ENCODE results near the gene BOD1L1.

BOD1L1 gene

DNA sequence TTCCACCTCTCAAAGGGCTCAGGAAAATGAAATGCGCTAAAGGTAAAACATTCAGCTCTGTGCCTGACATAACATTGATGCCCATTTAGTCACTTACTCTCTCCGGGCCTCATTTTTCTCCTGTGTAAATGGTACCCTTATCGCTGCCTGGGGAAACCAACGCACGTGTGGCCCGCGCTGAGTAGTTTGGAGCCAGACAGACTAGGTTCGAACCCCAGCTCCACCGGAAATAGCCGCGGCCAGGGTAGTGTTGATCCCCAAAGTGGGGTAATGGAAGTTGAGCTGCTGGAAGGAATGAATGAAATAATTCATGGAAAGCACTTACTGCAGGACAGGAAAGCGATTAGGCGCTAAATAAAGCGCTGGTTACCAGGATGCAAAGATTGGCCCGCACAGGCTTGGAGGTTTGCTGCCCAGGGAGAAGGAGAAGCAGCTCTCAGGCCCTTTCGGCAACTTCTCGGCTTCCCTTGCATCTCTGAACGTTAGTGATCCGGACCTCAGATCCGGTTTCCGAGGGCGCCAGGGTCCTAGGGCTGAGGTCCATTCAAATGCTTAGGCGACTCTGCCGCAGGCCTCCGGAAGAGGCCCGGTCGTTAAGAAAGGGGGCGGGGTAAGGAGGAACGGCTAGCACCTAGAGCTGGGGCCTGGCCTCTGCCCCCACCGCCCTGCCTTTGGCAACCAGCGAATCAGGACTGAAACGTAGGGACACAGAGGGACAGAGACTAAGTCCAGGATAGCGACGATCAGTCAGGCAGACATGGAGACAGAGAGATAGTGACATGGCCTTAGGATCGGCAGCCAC lies 96.5 kb downstream of the BOD1L1 start:
- TF ChIP-seq USF1 (IDR thresholded peaks at IDR 0.05) (no peak), FOXM1 (IDR thresholded peaks at IDR 0.05; ENCODE audit: borderline replicate concordance, low read depth) (no peak), YY1 (IDR thresholded peaks at IDR 0.05; ENCODE audit: low read depth) (no peak), TEAD4 (IDR thresholded peaks at IDR 0.05) (no peak), EP300 (IDR thresholded peaks at IDR 0.05; ENCODE audit: borderline replicate concordance) (no peak), ZBTB7A (IDR thresholded peaks at IDR 0.05; ENCODE audit: low read depth) (no peak), EGR1 (IDR thresholded peaks at IDR 0.05) (no peak), RAD21 (IDR thresholded peaks at IDR 0.05; ENCODE audit: low read depth) (no peak), TCF12 (IDR thresholded peaks at IDR 0.05; ENCODE audit: low read depth) (no peak), MAX (IDR thresholded peaks at IDR 0.05) (no peak), CEBPB (IDR thresholded peaks at IDR 0.05) (no peak), CREB1 (IDR thresholded peaks at IDR 0.05; ENCODE audit: low read depth) (no peak), TAF1 (IDR thresholded peaks at IDR 0.05; ENCODE audit: low read depth) (no peak), NFIC (IDR thresholded peaks at IDR 0.05) (no peak)
- TF ChIP-seq, protein P1, sequence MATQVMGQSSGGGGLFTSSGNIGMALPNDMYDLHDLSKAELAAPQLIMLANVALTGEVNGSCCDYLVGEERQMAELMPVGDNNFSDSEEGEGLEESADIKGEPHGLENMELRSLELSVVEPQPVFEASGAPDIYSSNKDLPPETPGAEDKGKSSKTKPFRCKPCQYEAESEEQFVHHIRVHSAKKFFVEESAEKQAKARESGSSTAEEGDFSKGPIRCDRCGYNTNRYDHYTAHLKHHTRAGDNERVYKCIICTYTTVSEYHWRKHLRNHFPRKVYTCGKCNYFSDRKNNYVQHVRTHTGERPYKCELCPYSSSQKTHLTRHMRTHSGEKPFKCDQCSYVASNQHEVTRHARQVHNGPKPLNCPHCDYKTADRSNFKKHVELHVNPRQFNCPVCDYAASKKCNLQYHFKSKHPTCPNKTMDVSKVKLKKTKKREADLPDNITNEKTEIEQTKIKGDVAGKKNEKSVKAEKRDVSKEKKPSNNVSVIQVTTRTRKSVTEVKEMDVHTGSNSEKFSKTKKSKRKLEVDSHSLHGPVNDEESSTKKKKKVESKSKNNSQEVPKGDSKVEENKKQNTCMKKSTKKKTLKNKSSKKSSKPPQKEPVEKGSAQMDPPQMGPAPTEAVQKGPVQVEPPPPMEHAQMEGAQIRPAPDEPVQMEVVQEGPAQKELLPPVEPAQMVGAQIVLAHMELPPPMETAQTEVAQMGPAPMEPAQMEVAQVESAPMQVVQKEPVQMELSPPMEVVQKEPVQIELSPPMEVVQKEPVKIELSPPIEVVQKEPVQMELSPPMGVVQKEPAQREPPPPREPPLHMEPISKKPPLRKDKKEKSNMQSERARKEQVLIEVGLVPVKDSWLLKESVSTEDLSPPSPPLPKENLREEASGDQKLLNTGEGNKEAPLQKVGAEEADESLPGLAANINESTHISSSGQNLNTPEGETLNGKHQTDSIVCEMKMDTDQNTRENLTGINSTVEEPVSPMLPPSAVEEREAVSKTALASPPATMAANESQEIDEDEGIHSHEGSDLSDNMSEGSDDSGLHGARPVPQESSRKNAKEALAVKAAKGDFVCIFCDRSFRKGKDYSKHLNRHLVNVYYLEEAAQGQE (IDR thresholded peaks at IDR 0.05; ENCODE audit: low read depth): no peak

- no peak for TF ChIP-seq EP300 (IDR thresholded peaks at IDR 0.05; ENCODE audit: borderline replicate concordance)
- TF ChIP-seq CREB1 (IDR thresholded peaks at IDR 0.05; ENCODE audit: low read depth): no peak
- TF ChIP-seq RAD21 (IDR thresholded peaks at IDR 0.05; ENCODE audit: low read depth): no peak
- no peak for TF ChIP-seq USF1 (IDR thresholded peaks at IDR 0.05)
- no peak for TF ChIP-seq MAX (IDR thresholded peaks at IDR 0.05)
- no peak for TF ChIP-seq TEAD4 (IDR thresholded peaks at IDR 0.05)
- TF ChIP-seq ZBTB7A (IDR thresholded peaks at IDR 0.05; ENCODE audit: low read depth): no peak
- no peak for TF ChIP-seq NFIC (IDR thresholded peaks at IDR 0.05)
- no peak for TF ChIP-seq TAF1 (IDR thresholded peaks at IDR 0.05; ENCODE audit: low read depth)
- TF ChIP-seq, protein P1 (IDR thresholded peaks at IDR 0.05; ENCODE audit: low read depth): no peak
- no peak for TF ChIP-seq TCF12 (IDR thresholded peaks at IDR 0.05; ENCODE audit: low read depth)
- no peak for TF ChIP-seq FOXM1 (IDR thresholded peaks at IDR 0.05; ENCODE audit: borderline replicate concordance, low read depth)
- TF ChIP-seq YY1 (IDR thresholded peaks at IDR 0.05; ENCODE audit: low read depth): no peak
- TF ChIP-seq CEBPB (IDR thresholded peaks at IDR 0.05): no peak
- TF ChIP-seq EGR1 (IDR thresholded peaks at IDR 0.05): no peak
Observed at GRCh38 chr4:13529128-13529919, 98.2 kb downstream of the BOD1L1 start.

DNA sequence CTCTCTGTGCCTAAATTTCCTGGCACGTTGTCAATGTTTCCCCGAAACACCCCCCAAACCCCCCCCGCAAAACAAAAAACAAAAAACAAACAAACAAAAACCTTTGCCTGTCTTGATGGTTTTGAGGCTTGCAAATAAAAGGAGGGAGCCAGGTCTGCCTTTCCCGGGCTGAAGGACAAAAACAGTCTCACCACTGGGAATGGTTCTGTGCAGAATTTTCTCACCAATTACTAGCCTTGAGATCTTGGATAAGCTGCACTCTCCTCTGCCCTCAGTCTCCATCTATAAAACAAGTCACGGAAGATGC lies 98.8 kb downstream of the BOD1L1 start:
- TF ChIP-seq CREB1 (IDR thresholded peaks at IDR 0.05; ENCODE audit: low read depth): no peak
- no peak for TF ChIP-seq TAF1 (IDR thresholded peaks at IDR 0.05; ENCODE audit: low read depth)
- no peak for TF ChIP-seq ZBTB7A (IDR thresholded peaks at IDR 0.05; ENCODE audit: low read depth)
- TF ChIP-seq, protein P1 (IDR thresholded peaks at IDR 0.05; ENCODE audit: low read depth): no peak
- TF ChIP-seq TEAD4 (IDR thresholded peaks at IDR 0.05): no peak
- no peak for TF ChIP-seq FOXM1 (IDR thresholded peaks at IDR 0.05; ENCODE audit: borderline replicate concordance, low read depth)
- no peak for TF ChIP-seq NFIC (IDR thresholded peaks at IDR 0.05)
- TF ChIP-seq MAX (IDR thresholded peaks at IDR 0.05): no peak
- no peak for TF ChIP-seq EGR1 (IDR thresholded peaks at IDR 0.05)
- no peak for TF ChIP-seq TCF12 (IDR thresholded peaks at IDR 0.05; ENCODE audit: low read depth)
- no peak for TF ChIP-seq EP300 (IDR thresholded peaks at IDR 0.05; ENCODE audit: borderline replicate concordance)
- TF ChIP-seq CEBPB (IDR thresholded peaks at IDR 0.05): no peak
- no peak for TF ChIP-seq USF1 (IDR thresholded peaks at IDR 0.05)
- no peak for TF ChIP-seq RAD21 (IDR thresholded peaks at IDR 0.05; ENCODE audit: low read depth)
- TF ChIP-seq YY1 (IDR thresholded peaks at IDR 0.05; ENCODE audit: low read depth): no peak
